Measurements from ENCODE around the gene COX6A2.

- TF ChIP-seq RAD21 (IDR thresholded peaks at IDR 0.05; ENCODE audit: low read length), result no peak
- TF ChIP-seq, protein P1, sequence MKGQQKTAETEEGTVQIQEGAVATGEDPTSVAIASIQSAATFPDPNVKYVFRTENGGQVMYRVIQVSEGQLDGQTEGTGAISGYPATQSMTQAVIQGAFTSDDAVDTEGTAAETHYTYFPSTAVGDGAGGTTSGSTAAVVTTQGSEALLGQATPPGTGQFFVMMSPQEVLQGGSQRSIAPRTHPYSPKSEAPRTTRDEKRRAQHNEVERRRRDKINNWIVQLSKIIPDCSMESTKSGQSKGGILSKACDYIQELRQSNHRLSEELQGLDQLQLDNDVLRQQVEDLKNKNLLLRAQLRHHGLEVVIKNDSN (IDR thresholded peaks at IDR 0.05; ENCODE audit: borderline replicate concordance, low read depth), result no peak
- TF ChIP-seq CTCF (IDR thresholded peaks at IDR 0.05), result no peak
- TF ChIP-seq MEF2A (IDR thresholded peaks at IDR 0.05; ENCODE audit: borderline replicate concordance, low read depth), result no peak
- no peak for TF ChIP-seq GABPA (IDR thresholded peaks at IDR 0.05; ENCODE audit: low read depth)
- TF ChIP-seq GATA2 (CRISPR knock-in tag; IDR thresholded peaks at IDR 0.05), result no peak
Observed at GRCh38 chr16:31400191-31400590, 28.0 kb downstream of the COX6A2 start.
